ENCODE data around the gene FMO5.

DNA sequence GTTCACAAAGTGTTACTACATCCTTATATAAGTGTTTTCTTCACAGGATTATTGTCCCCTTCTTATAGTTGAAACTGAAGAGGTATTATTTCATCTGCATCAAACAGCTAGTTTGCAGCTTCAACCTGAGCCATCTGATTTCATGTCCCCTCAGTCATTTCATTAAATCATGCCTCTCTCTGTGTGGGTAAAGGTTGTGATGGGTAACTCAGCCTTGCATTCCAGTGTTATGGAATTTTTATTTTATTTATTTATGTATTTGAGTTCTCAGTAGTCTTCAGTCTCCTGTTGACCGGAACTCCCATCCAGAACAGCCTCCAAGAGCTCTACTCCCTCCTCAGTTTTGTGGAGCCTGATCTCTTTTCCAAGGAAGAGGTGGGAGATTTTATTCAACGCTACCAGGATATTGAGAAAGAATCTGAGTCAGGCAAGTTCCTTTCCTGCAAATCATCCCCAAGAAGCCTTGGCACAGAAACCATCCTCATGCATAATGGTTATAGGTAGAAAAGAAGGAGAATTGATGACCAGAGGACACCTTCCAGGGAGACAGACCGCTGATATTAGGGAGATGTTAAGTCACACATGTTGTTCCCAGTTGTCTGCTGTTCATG lies 39.1 kb upstream of the FMO5 start:
- TF ChIP-seq, protein P1, sequence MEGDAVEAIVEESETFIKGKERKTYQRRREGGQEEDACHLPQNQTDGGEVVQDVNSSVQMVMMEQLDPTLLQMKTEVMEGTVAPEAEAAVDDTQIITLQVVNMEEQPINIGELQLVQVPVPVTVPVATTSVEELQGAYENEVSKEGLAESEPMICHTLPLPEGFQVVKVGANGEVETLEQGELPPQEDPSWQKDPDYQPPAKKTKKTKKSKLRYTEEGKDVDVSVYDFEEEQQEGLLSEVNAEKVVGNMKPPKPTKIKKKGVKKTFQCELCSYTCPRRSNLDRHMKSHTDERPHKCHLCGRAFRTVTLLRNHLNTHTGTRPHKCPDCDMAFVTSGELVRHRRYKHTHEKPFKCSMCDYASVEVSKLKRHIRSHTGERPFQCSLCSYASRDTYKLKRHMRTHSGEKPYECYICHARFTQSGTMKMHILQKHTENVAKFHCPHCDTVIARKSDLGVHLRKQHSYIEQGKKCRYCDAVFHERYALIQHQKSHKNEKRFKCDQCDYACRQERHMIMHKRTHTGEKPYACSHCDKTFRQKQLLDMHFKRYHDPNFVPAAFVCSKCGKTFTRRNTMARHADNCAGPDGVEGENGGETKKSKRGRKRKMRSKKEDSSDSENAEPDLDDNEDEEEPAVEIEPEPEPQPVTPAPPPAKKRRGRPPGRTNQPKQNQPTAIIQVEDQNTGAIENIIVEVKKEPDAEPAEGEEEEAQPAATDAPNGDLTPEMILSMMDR (IDR thresholded peaks at IDR 0.05) = no peak
- no peak for TF ChIP-seq EZH2 (IDR thresholded peaks at IDR 0.05; ENCODE audit: borderline replicate concordance, insufficient read depth, low read depth, low read length, poor library complexity, severe bottlenecking)

Measured in B cell (primary cell).